ENCODE results near the gene FLVCR2.
"Not testable (repeated sequence)": the region's sequence is repeated elsewhere in the genome, so short reads cannot be mapped to it uniquely, and the experiment has no call there.

Gene FLVCR2

DNA sequence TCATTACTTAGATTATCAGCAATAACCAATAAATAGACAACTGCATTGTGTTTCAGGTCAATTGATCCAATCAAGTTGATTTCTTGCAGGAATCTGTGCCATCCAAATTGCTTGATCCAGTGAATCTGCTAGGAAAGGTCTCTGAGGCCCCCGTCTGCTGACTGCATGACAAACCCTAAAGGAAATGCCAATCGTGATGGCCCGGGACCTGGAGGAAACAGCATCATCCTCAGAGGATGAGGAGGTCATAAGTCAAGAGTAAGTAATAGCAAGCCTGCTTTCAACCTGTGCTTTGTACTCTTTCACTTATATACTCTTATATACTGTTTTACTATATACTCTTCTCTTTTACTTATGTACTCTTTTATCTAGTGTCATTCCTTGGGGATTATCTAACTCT lies 84.5 kb downstream of the FLVCR2 start:
- no peak for DNase-seq (ENCODE audit: low read depth in 2 of 2)

- no peak for DNase-seq (ENCODE audit: low read depth in 2 of 2)
Observed at GRCh38 chr14:75667099-75667765, 88.8 kb downstream of the FLVCR2 start.

DNA sequence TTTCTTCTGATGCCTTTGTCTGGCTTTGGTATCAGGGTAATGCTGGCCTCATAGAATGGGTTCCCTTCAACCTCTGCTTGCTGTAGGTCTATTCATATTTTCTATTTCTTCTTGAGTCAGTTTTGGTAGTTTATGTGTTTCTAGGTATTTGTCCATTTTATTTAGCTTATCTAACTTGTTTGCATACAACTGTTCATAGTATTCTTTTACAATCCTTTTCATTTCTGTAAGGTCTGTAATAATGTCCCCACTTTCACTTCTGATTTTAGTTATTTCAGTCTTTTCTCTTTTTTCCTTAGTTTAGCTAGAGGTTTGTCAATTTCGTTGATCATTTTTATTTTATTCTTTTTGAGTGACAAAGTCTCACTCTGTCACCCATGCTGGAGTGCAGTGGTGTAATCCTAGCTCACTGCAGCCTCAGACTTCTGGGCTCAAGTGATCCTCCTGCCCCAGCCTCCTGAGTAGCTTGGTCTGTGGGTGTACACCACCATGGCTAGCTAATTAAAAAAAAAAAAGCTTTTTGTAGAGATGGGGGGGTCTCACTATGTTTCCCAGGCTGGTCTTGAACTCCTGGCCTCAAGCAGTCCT lies 94.3 kb downstream of the FLVCR2 start:
- no peak for DNase-seq (ENCODE audit: low read depth in 2 of 2)

DNA sequence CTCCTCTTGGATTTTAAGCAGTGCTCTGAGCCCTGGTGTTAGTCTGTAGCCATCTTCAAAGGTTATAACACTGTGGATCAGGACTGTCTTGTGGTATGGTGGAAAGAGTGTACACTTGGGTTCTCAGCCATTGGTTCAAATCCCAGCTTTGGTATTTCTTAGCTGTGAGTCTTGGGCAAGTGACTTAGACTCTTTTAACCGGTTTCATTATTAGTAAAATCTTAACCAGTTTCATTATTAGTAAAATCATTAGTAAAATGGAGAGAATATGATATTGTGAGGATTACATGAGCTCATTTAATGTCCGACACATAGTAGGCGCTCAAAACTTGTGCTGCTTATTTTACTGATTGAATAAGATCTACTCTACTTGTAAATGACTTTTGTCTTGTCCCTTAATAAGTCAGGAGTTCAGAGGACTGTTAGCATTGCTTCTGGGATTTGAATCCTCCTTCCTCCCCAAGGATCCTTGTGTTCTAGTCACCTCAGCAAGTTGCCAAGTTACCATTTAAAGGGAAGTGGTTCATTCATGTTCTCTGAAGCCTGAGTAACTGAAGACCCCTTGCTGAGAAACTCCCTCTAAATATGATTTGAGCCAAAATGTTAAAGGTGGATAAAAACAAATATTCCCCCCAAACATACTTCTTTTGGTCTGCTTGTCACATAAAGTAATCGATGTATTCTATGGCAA lies 95.1 kb downstream of the FLVCR2 start:
- no peak for DNase-seq (ENCODE audit: low read depth in 2 of 2)

GRCh38 chr14:75675265-75675960 lies 97.0 kb downstream of the FLVCR2 start:
- no peak for DNase-seq (ENCODE audit: low read depth in 2 of 2)

DNA sequence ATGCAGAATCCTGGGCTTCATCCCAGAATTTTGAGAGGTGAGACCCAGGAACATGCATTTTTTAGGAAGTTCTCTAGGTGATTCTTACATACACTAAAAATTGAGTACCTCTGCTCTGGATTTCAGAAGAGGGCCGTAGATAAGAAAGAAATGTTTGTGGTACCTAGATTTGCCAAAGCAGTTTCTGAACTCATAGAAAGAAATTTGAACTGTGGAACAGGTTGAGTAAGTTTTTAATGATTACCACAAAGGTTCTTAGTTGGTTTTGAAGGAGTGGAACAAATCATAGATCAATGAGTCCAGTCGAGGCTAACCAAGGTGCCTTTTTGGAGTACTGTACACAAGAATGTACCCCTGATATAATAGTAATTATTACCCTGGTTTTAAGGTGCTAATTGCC lies 107.5 kb downstream of the FLVCR2 start:
- no peak for DNase-seq (ENCODE audit: low read depth in 2 of 2)

GRCh38 chr14:75689012-75689411 lies 110.6 kb downstream of the FLVCR2 start:
- DNase-seq (ENCODE audit: low read depth in 2 of 2) = no peak

- DNase-seq (ENCODE audit: low read depth in 2 of 2) = no peak
Observed at GRCh38 chr14:75690010-75690409, 111.6 kb downstream of the FLVCR2 start.

GRCh38 chr14:75695025-75695424 lies 116.6 kb downstream of the FLVCR2 start:
- DNase-seq (ENCODE audit: low read depth in 2 of 2) = not testable (repeated sequence)

- DNase-seq (ENCODE audit: low read depth in 2 of 2) = no peak
Observed at GRCh38 chr14:75697386-75697785, 119.0 kb downstream of the FLVCR2 start.
